ENCODE measurements around the gene PRR35.
"Not testable (repeated sequence)": the region's sequence is repeated elsewhere in the genome, so short reads cannot be mapped to it uniquely, and the experiment has no call there.

Gene PRR35

GRCh38 chr16:597655-598054 lies 37.5 kb downstream of the PRR35 start:
- not testable (repeated sequence) for DNase-seq

DNA sequence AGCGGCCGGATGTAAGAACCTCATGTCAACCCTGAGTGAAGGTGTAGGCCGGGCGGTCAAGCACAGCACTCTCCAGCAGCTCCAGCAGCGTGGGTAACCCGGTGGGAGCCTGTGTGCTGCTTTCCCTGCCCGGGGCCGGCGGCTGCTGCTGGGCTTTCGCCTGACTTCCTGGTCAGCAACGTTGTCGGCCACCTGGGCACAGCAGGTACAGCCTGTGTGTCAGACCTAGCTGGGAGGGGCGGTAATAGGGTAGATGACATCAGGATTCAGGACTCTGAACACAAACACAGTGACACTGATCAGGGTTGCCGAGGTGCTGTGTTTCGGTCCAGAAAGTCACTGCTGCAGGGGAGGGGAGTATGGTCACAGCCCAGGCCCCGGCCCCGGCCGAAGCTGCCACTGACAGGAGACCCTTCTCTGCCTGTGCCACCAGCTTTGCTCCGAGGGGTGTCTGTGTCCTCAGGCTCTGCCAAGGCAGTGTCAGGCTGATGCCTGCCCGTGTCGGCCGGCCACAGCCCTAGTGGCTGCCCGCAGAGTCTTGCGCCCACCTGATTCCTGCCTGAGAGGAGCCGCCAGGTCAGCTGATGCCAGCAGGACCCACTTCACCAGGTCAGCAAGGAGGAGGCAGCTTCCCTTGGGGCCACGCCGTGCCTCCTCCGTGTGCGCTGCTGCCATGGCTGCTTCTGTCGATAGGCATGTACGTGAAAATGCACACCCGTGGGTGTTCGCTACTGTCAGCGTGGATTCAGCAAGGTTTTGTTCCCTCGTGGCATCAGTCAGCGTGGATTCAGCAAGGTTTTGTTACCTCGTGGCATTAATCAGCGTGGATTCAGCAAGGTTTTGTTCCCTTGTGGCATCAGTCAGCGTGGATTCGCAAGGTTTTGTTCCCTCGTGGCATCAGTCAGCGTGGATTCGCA lies 38.9 kb downstream of the PRR35 start:
- DNase-seq, result no peak

GRCh38 chr16:600781-601180 lies 40.6 kb downstream of the PRR35 start:
- no peak for DNase-seq

GRCh38 chr16:603933-604332 lies 43.7 kb downstream of the PRR35 start:
- DNase-seq, result no peak

DNA sequence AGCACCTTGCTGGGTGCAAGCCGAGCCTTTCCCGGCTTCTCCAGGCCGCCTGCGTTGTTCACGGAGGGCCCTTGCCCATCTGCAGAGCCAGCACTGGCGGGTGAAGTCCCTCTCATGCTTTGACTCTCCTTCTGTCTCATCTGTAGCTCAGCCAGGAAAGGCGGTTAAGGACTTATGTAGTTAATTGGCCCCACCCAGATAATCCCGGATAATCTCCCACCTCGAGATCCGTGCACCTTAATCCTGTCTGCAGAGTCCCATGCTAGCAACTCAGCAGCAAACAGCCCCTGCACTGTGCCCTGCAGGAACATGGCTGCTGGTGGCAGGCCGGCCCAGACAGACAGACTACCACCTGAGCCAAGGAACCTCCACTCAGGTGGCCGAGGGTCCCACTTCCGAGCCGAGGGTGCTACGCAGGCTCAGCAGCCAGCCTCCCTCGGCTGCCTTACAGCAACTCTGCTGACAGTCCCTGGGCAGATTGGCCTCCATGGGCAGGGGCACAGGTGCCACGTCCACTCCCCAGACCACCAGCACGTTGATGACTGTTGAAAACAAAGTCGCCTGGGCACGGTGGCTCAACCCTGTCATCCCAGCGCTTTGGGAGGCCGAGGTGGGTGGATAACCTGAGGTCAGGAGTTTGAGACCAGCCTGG lies 46.6 kb downstream of the PRR35 start:
- DNase-seq, result no peak

DNA sequence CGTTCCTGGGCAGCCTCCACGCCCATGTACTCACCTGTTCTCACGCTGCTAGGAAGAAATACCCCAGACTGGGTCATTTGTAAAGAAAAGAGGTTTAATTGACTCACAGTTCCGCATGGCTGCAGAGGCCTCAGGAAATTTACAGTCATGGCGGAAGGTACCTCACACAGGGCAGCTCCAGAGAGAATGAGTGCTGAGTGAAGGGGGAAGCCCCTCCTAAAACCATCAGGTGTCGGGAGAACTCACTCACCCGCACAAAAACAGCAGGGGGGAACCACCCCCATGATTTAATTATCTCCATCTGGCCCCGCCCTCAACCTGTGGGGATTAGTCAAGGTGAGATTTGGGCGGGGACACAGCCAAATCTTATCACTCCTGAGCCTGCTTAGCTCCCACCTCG lies 47.8 kb downstream of the PRR35 start:
- DNase-seq, result no peak

DNA sequence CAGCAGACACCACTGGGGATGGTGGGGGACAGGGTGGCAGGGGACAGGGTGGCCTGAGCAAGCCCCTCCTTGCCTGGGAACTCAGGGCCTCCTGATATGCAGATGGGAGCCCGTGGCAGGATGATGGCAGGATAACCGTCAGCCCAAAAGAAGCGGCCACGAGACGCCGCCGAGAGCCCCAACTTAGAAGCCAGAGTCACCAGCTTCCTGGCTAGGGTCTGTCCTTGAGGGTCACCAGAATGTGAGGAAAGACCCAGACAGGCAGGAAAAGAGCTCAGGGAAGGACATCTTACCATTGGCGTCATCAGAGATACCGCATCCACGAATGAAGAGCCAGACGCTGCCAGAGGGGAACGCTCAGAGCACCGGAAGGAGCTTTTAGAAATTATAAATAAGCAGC lies 49.1 kb downstream of the PRR35 start:
- no peak for DNase-seq

GRCh38 chr16:609984-610383 lies 49.8 kb downstream of the PRR35 start:
- DNase-seq, result no peak

GRCh38 chr16:610513-611381 lies 50.6 kb downstream of the PRR35 start:
- DNase-seq, result no peak

DNA sequence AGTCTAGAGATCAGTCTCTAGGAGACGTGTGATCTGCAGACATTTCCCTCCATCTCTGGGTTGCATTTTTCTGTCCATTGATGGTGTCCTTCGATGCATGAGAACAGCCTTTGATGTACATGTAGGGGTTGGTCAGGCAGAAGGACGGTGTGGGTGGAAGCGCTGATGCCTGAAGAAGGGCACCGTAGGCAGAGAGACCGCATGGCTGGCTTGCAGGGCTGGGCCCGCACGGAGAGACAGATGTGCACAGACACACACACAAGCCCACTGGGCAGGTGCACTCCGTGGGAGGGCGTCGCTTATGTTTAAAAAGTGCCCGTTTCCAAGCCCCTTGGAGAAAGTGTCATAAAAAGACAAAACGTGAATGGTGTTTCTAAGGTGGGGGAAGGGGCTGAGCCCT lies 54.9 kb downstream of the PRR35 start:
- DNase-seq, result no peak
